Panc1 (cell line): ENCODE data around the gene PIP4P1. TPM values are rescaled to one million over a fixed set of nuclear protein-coding genes. Genes with fewer than 3 reads are reported as not detected.

Source experiments
- ATAC-seq: fragments of 200-7000 bp; cut with Tn5 transposase; 2 replicates; pipeline ENCODE4 v1.9.1; 2020; ENCODE audit warnings: mild to moderate bottlenecking, moderate library complexity
- BruUV-seq: library from RNA; stranded (reverse); fragments of 400-500 nt; replicated peaks from 2 replicates; lab custom pipeline; 2021; lab: Mats Ljungman, UMichigan
- CTCF ChIA-PET: fragments of 300-600 bp; sonication (Branson Sonifier 250); formaldehyde crosslinking; loops from one replicate; lab custom pipeline; 2022; ENCODE audit warnings: antibody characterized with exemption; lab: Charles Lee
- POLR2A ChIA-PET: fragments of 300-600 bp; sonication (Branson Sonifier 250); formaldehyde crosslinking; loops from one replicate; lab custom pipeline; 2022; ENCODE audit warnings: antibody characterized with exemption; lab: Charles Lee
- DNase-seq: peaks from one replicate; pipeline ENCODE4 v3.0.0-alpha.2; 2010; ENCODE audit warnings: low read depth, low spot score
- H3K27ac ChIP-seq: 2 replicates; pipeline ENCODE4 v1.5.1; 2011; ENCODE audit warnings: mild to moderate bottlenecking, low read length, inconsistent platforms
- H3K27me3 ChIP-seq: fragments of 200-500 bp; sonication (Bioruptor generic); 2 replicates; pipeline ENCODE4 v1.6.0; 2014; ENCODE audit warnings: low read length, inconsistent platforms; ENCODE audit not compliant: control insufficient read depth, insufficient read depth
- H3K36me3 ChIP-seq: fragments of 200-500 bp; sonication (Bioruptor generic); 2 replicates; pipeline ENCODE4 v1.5.1; 2014; ENCODE audit warnings: inconsistent platforms, mild to moderate bottlenecking, low read length, moderate library complexity; ENCODE audit not compliant: control insufficient read depth, insufficient read depth
- H3K4me1 ChIP-seq: 2 replicates; pipeline ENCODE4 v1.5.1; 2011; ENCODE audit warnings: inconsistent platforms, mild to moderate bottlenecking, low read length, moderate library complexity; ENCODE audit not compliant: control insufficient read depth, insufficient read depth
- H3K4me3 ChIP-seq, 2 experiments: 2 replicates each; pipeline ENCODE4 v1.5.1; 2011 to 2012; ENCODE audit warnings: low read depth in 2 of 2, low read length in 2 of 2, mild to moderate bottlenecking in 2 of 2, inconsistent platforms in 1 of 2, moderate library complexity in 1 of 2
- H3K9me3 ChIP-seq: fragments of 200-500 bp; sonication (Bioruptor generic); 2 replicates; pipeline ENCODE4 v1.5.1; 2014; ENCODE audit warnings: low read depth, mild to moderate bottlenecking, inconsistent platforms, low read length, moderate library complexity; ENCODE audit not compliant: control insufficient read depth, insufficient read depth
- CTCF ChIP-seq: fragments of 450-650 bp; IDR thresholded peaks from 2 replicates; pipeline ENCODE4 v1.5.1; 2017; ENCODE audit warnings: mild to moderate bottlenecking
- POLR2AphosphoS5 ChIP-seq: IDR thresholded peaks from 2 replicates; pipeline ENCODE4 v1.6.1; 2012; ENCODE audit warnings: mild to moderate bottlenecking, low read depth, low read length, moderate library complexity
- REST ChIP-seq, 2 experiments: IDR thresholded peaks; 2 replicates each; pipeline ENCODE4 v1.6.1; 2011 to 2012; ENCODE audit warnings: low read depth in 2 of 2, control low read depth in 1 of 2, low read length in 1 of 2, mild to moderate bottlenecking in 1 of 2, moderate library complexity in 1 of 2; ENCODE audit not compliant: insufficient read depth in 1 of 2
- SIN3A ChIP-seq: IDR thresholded peaks from 2 replicates; pipeline ENCODE4 v1.6.1; 2012; ENCODE audit warnings: low read depth, mild to moderate bottlenecking, low read length, moderate library complexity, borderline replicate concordance; ENCODE audit not compliant: insufficient read depth
- TCF7L2 ChIP-seq: IDR thresholded peaks from 2 replicates; pipeline ENCODE4 v1.6.1; 2011; ENCODE audit warnings: mild to moderate bottlenecking, low read depth, low read length, inconsistent platforms
- in situ Hi-C: cut with HindIII; loops from 2 replicates; pipeline ENCODE4 v1.10.0; 2016; ENCODE audit warnings: low sequenced_read_pairs, low pct_unique_long_range_greater_than_20kb
- intact Hi-C: fragments of 100-400 bp; cut with micrococcal nuclease; formaldehyde crosslinking; loops from one replicate; pipeline ENCODE4 v1.10.0; 2022; ENCODE audit not compliant: unreplicated experiment
- total RNA-seq: library from RNA; stranded (reverse); gene quantifications from one replicate; pipeline ENCODE4 v1.2.1, GENCODE V29; 2021; ENCODE audit not compliant: unreplicated experiment

PIP4P1 gene
- total RNA-seq, 1 experiment from 2014 or later = 34.8 TPM

GRCh38 chr14:20485900-20486299 lies 24.7 kb upstream of the PIP4P1 start:
- in situ Hi-C loops = no loop called here
- BruUV-seq = no TSS peak

GRCh38 chr14:20482382-20482781 lies 21.1 kb upstream of the PIP4P1 start:
- Histone ChIP-seq H3K4me1 (no peaks in the 10 kb centered on the region), H3K9me3 (no peaks in the 10 kb centered on the region), H3K4me3 (no peak overlapping the region), H3K36me3 (no peaks in the 10 kb centered on the region), H3K27ac (no peak overlapping the region), H3K27me3 (no peaks in the 10 kb centered on the region)
- POLR2A ChIA-PET = no interaction called here
- no peak for ATAC-seq
- in situ Hi-C loops = no loop called here
- intact Hi-C loops = no loop called here
- CTCF ChIA-PET = no interaction called here
- no peak for DNase-seq
- no TSS peak for BruUV-seq
- TF ChIP-seq CTCF (no peak), POLR2AphosphoS5 (no peak), SIN3A (no peak), REST (IDR thresholded peaks at IDR 0.05; ENCODE audit: insufficient read depth in 1 of 2, low read depth in 2 of 2, low read length in 1 of 2) (no peak), TCF7L2 (no peak)

More at GRCh38 chr14:20485900-20486299, 24.7 kb upstream of the PIP4P1 start:
- intact Hi-C loops = no loop called here
- Histone ChIP-seq H3K4me1 (no peaks in the 10 kb centered on the region), H3K9me3 (no peaks in the 10 kb centered on the region), H3K36me3 (no peaks in the 10 kb centered on the region), H3K27ac (no peak overlapping the region), H3K4me3 (no peak overlapping the region), H3K27me3 (no peaks in the 10 kb centered on the region)
- no peak for DNase-seq
- POLR2A ChIA-PET = no interaction called here
- no peak for ATAC-seq
- TF ChIP-seq SIN3A (no peak), CTCF (no peak), TCF7L2 (no peak), POLR2AphosphoS5 (no peak), REST (IDR thresholded peaks at IDR 0.05; ENCODE audit: insufficient read depth in 1 of 2, low read depth in 2 of 2, low read length in 1 of 2) (no peak)
- CTCF ChIA-PET = no interaction called here
